Mucosa of rectum (tissue), 2 donors: ENCODE results near the gene KIF9.
"Not testable (repeated sequence)": the region's sequence is repeated elsewhere in the genome, so short reads cannot be mapped to it uniquely, and the experiment has no call there.

Experiments
- H3K27ac ChIP-seq, 2 donors: one replicate each; pipeline ENCODE4 v1.7.0; 2013; ENCODE audit warnings: inconsistent platforms in 2 of 2, low read depth in 2 of 2, low read length in 2 of 2
- H3K27me3 ChIP-seq, 2 donors: one replicate each; pipeline ENCODE4 v1.7.0; 2013; ENCODE audit warnings: low read length in 2 of 2; ENCODE audit not compliant: control insufficient read depth in 2 of 2, insufficient read depth in 2 of 2
- H3K36me3 ChIP-seq, 2 donors: one replicate each; pipeline ENCODE4 v1.7.0; 2013; ENCODE audit warnings: low read length in 2 of 2; ENCODE audit not compliant: control insufficient read depth in 2 of 2, insufficient read depth in 2 of 2
- H3K4me1 ChIP-seq, 2 donors: one replicate each; pipeline ENCODE4 v1.7.0; 2013; ENCODE audit warnings: low read length in 2 of 2, mild to moderate bottlenecking in 1 of 2; ENCODE audit not compliant: control insufficient read depth in 2 of 2, insufficient read depth in 2 of 2
- H3K4me3 ChIP-seq, 2 donors: one replicate each; pipeline ENCODE4 v1.7.0; 2013; ENCODE audit warnings: low read length in 2 of 2
- H3K9ac ChIP-seq, 2 donors: one replicate each; pipeline ENCODE4 v1.7.0; 2013; ENCODE audit warnings: low read length in 2 of 2, low read depth in 1 of 2, mild to moderate bottlenecking in 1 of 2
- H3K9me3 ChIP-seq, 2 donors: one replicate each; pipeline ENCODE4 v1.7.0; 2013; ENCODE audit warnings: low read length in 2 of 2; ENCODE audit not compliant: control insufficient read depth in 2 of 2
- donor health status: healthy.
- donor health status: Normal muscosa, but diverticular disease.

KIF9 gene

GRCh38 chr3:47273564-47273963 lies 9.0 kb downstream of the KIF9 start:
- no peak overlapping the region for H3K4me3 ChIP-seq
- H3K27me3 ChIP-seq = no peaks in the 10 kb centered on the region
- H3K4me1 ChIP-seq = no peaks in the 10 kb centered on the region
- H3K27ac ChIP-seq = no peak overlapping the region
- peaks cover 0 to 2% of the 10 kb centered on the region in 2 donors for H3K36me3 ChIP-seq
- no peak overlapping the region for H3K9ac ChIP-seq
- no peaks in the 10 kb centered on the region for H3K9me3 ChIP-seq

- Histone ChIP-seq H3K36me3 (peaks cover 0 to 2% of the 10 kb centered on the region in 2 donors), H3K4me1 (no peaks in the 10 kb centered on the region), H3K9ac (no peak overlapping the region)
Observed at GRCh38 chr3:47270526-47270925, 12.1 kb downstream of the KIF9 start.

GRCh38 chr3:47267490-47267824 lies 15.1 kb downstream of the KIF9 start:
- no peaks in the 10 kb centered on the region for H3K4me1 ChIP-seq
- H3K36me3 ChIP-seq = no peaks in the 10 kb centered on the region
- H3K27ac ChIP-seq = no peak overlapping the region
- H3K27me3 ChIP-seq = no peaks in the 10 kb centered on the region
- no peak overlapping the region for H3K9ac ChIP-seq
- no peaks in the 10 kb centered on the region for H3K9me3 ChIP-seq
- no peak overlapping the region for H3K4me3 ChIP-seq

More at GRCh38 chr3:47270526-47270925, 12.1 kb downstream of the KIF9 start:
- no peak overlapping the region for H3K27ac ChIP-seq
- no peak overlapping the region for H3K4me3 ChIP-seq
- H3K27me3 ChIP-seq = no peaks in the 10 kb centered on the region
- H3K9me3 ChIP-seq = no peaks in the 10 kb centered on the region

- Histone ChIP-seq H3K4me3 (no peak overlapping the region), H3K36me3 (no peaks in the 10 kb centered on the region), H3K4me1 (no peaks in the 10 kb centered on the region), H3K9ac (no peak overlapping the region), H3K27me3 (no peaks in the 10 kb centered on the region), H3K9me3 (no peaks in the 10 kb centered on the region), H3K27ac (no peak overlapping the region)
Observed at GRCh38 chr3:47266709-47267489, 15.7 kb downstream of the KIF9 start.

- Histone ChIP-seq H3K4me1 (no peaks in the 10 kb centered on the region), H3K27me3 (no peaks in the 10 kb centered on the region), H3K27ac (no peak overlapping the region), H3K9me3 (no peaks in the 10 kb centered on the region), H3K9ac (no peak overlapping the region), H3K36me3 (no peaks in the 10 kb centered on the region), H3K4me3 (no peak overlapping the region)
Observed at GRCh38 chr3:47265725-47266428, 16.7 kb downstream of the KIF9 start.

- Histone ChIP-seq H3K4me3 (no peak overlapping the region), H3K27me3 (no peaks in the 10 kb centered on the region), H3K9me3 (no peaks in the 10 kb centered on the region), H3K36me3 (no peaks in the 10 kb centered on the region), H3K4me1 (no peaks in the 10 kb centered on the region), H3K9ac (no peak overlapping the region), H3K27ac (no peak overlapping the region)
Observed at GRCh38 chr3:47265008-47265407, 17.6 kb downstream of the KIF9 start.

GRCh38 chr3:47261301-47261700 lies 21.3 kb downstream of the KIF9 start:
- no peak overlapping the region for H3K27ac ChIP-seq
- no peak overlapping the region for H3K9ac ChIP-seq
- no peaks in the 10 kb centered on the region for H3K36me3 ChIP-seq

GRCh38 chr3:47260605-47261004 lies 22.0 kb downstream of the KIF9 start:
- Histone ChIP-seq H3K27ac (no peak overlapping the region), H3K9ac (no peak overlapping the region), H3K9me3 (no peaks in the 10 kb centered on the region), H3K36me3 (no peaks in the 10 kb centered on the region), H3K27me3 (no peaks in the 10 kb centered on the region), H3K4me3 (no peak overlapping the region), H3K4me1 (no peaks in the 10 kb centered on the region)

More at GRCh38 chr3:47261301-47261700, 21.3 kb downstream of the KIF9 start:
- H3K4me1 ChIP-seq = no peaks in the 10 kb centered on the region
- no peaks in the 10 kb centered on the region for H3K9me3 ChIP-seq
- no peak overlapping the region for H3K4me3 ChIP-seq
- no peaks in the 10 kb centered on the region for H3K27me3 ChIP-seq

- H3K27ac ChIP-seq = no peak overlapping the region
- H3K9ac ChIP-seq = no peak overlapping the region
- no peaks in the 10 kb centered on the region for H3K9me3 ChIP-seq
- no peaks in the 10 kb centered on the region for H3K36me3 ChIP-seq
- H3K27me3 ChIP-seq = no peaks in the 10 kb centered on the region
- no peak overlapping the region for H3K4me3 ChIP-seq
- H3K4me1 ChIP-seq = no peaks in the 10 kb centered on the region
Observed at GRCh38 chr3:47259114-47259513, 23.5 kb downstream of the KIF9 start.

- not testable (repeated sequence) for H3K4me3 ChIP-seq, H3K36me3 ChIP-seq, H3K27ac ChIP-seq, H3K9ac ChIP-seq, H3K4me1 ChIP-seq, H3K9me3 ChIP-seq, H3K27me3 ChIP-seq
Observed at GRCh38 chr3:47256331-47256730, 26.3 kb downstream of the KIF9 start.
